Measurements from ENCODE around the gene TEX19. TPM values are rescaled to one million over a fixed set of nuclear protein-coding genes. Genes with fewer than 3 reads are reported as not detected.

Gene TEX19
- total RNA-seq, 6 experiments from 2014 or later, result 0.10 to 0.14 TPM; not detected in 4

- Mint-ChIP-seq H3K4me3 (no peak overlapping the region), H3K4me1 (ENCODE audit: low read depth) (no peaks in the 10 kb centered on the region), H3K36me3 (ENCODE audit: low read depth) (no peaks in the 10 kb centered on the region), H3K27ac (no peak overlapping the region), H3K9me3 (no peaks in the 10 kb centered on the region), H3K27me3 (ENCODE audit: insufficient read depth) (peaks cover 2% of the 10 kb centered on the region)
- no peak for TF ChIP-seq CTCF (IDR thresholded peaks at IDR 0.05)
- no peak for DNase-seq
These were observed 35.4 kb upstream of the TEX19 start for GRCh38 chr17:82323514-82324234.

GRCh38 chr17:82324566-82325285, 34.3 kb upstream of the TEX19 start:
- TF ChIP-seq CTCF (IDR thresholded peaks at IDR 0.05), result no peak
- no peak overlapping the region for H3K27ac Mint-ChIP-seq

GRCh38 chr17:82325286-82326180, 33.5 kb upstream of the TEX19 start:
- Mint-ChIP-seq H3K27ac (no peak overlapping the region), H3K27me3 (ENCODE audit: insufficient read depth) (peaks cover 2% of the 10 kb centered on the region), H3K9me3 (no peaks in the 10 kb centered on the region), H3K4me3 (no peak overlapping the region), H3K36me3 (ENCODE audit: low read depth) (no peaks in the 10 kb centered on the region), H3K4me1 (ENCODE audit: low read depth) (no peaks in the 10 kb centered on the region)
- TF ChIP-seq CTCF (IDR thresholded peaks at IDR 0.05), result no peak
- no peak for DNase-seq

More at GRCh38 chr17:82324566-82325285, 34.3 kb upstream of the TEX19 start:
- peaks cover 2% of the 10 kb centered on the region for H3K27me3 Mint-ChIP-seq (ENCODE audit: insufficient read depth)
- no peaks in the 10 kb centered on the region for H3K36me3 Mint-ChIP-seq (ENCODE audit: low read depth)
- no peak overlapping the region for H3K4me3 Mint-ChIP-seq
- no peaks in the 10 kb centered on the region for H3K4me1 Mint-ChIP-seq (ENCODE audit: low read depth)
- no peaks in the 10 kb centered on the region for H3K9me3 Mint-ChIP-seq
- no peak for DNase-seq

- no peak for DNase-seq
- Mint-ChIP-seq H3K27ac (no peak overlapping the region), H3K4me3 (no peak overlapping the region), H3K4me1 (ENCODE audit: low read depth) (no peaks in the 10 kb centered on the region), H3K9me3 (no peaks in the 10 kb centered on the region), H3K27me3 (ENCODE audit: insufficient read depth) (peaks cover 8% of the 10 kb centered on the region), H3K36me3 (ENCODE audit: low read depth) (no peaks in the 10 kb centered on the region)
- TF ChIP-seq CTCF (IDR thresholded peaks at IDR 0.05), result no peak
These were observed 31.8 kb upstream of the TEX19 start for GRCh38 chr17:82327289-82327688.

GRCh38 chr17:82327757-82328140, 31.3 kb upstream of the TEX19 start:
- no peak for TF ChIP-seq CTCF (IDR thresholded peaks at IDR 0.05)
- DNase-seq, result no peak
- Mint-ChIP-seq H3K27me3 (ENCODE audit: insufficient read depth) (peaks cover 8% of the 10 kb centered on the region), H3K27ac (no peak overlapping the region), H3K9me3 (no peaks in the 10 kb centered on the region), H3K4me1 (ENCODE audit: low read depth) (peaks cover 1% of the 10 kb centered on the region; the same call in 1 of the 2 replicates), H3K4me3 (no peak overlapping the region), H3K36me3 (ENCODE audit: low read depth) (no peaks in the 10 kb centered on the region)

Measured in HFFc6 (cell line).